Measurements from ENCODE around the gene EPAS1. TPM values are rescaled to one million over a fixed set of nuclear protein-coding genes. Genes with fewer than 3 reads are reported as not detected.

EPAS1 gene
- total and polyA plus RNA-seq, 2 of the 13 experiments (the other 11 are each of a cell fraction or from before 2014, with no cell fraction given), result 47.1 to 182 TPM

GRCh38 chr2:46298522-46299353, 1.5 kb downstream of the EPAS1 start (continued):
- TF ChIP-seq JARID2 (CRISPR knock-in tag; IDR thresholded peaks at IDR 0.05; ENCODE audit: insufficient replicate concordance) (no peak), GATAD1 (CRISPR knock-in tag; IDR thresholded peaks at IDR 0.05) (no peak), RXRA (CRISPR knock-in tag; IDR thresholded peaks at IDR 0.05) (no peak; the same call in none of the 2 replicates), SOX5 (CRISPR knock-in tag; IDR thresholded peaks at IDR 0.05; ENCODE audit: borderline replicate concordance) (no peak), ZNF264 (CRISPR knock-in tag; IDR thresholded peaks at IDR 0.05) (0 out of 2 replicates have a peak, but pooled peaks have one; percentile 19), NFYB (CRISPR knock-in tag; IDR thresholded peaks at IDR 0.05) (no peak; the same call in 1 of the 2 replicates), ZNF367 (CRISPR knock-in tag; IDR thresholded peaks at IDR 0.05; ENCODE audit: borderline replicate concordance) (0 out of 2 replicates have a peak, but pooled peaks have one; percentile 17), PLRG1 (conservative IDR thresholded peaks at IDR 0.05) (no peak), ZNF816 (CRISPR knock-in tag; IDR thresholded peaks at IDR 0.05; ENCODE audit: borderline replicate concordance) (peak; percentile 70; the same call in 1 of the 2 replicates), ZNF292 (CRISPR knock-in tag; IDR thresholded peaks at IDR 0.05; ENCODE audit: borderline replicate concordance, low read depth) (no peak; the same call in none of the 2 replicates), YY1 (IDR thresholded peaks at IDR 0.05; ENCODE audit: insufficient read depth, insufficient replicate concordance, low read depth, low read length) (peak; percentile 4), HNF4A (CRISPR knock-in tag; IDR thresholded peaks at IDR 0.05) (0 out of 2 replicates have a peak, but pooled peaks have one; percentile 14), REL (CRISPR knock-in tag; conservative IDR thresholded peaks at IDR 0.05) (no peak), ZC3H4 (CRISPR knock-in tag; IDR thresholded peaks at IDR 0.05; ENCODE audit: borderline replicate concordance) (no peak), POLR2G (IDR thresholded peaks at IDR 0.05; ENCODE audit: low read depth, low read length) (no peak; the same call in 1 of the 2 replicates), ZNF337 (CRISPR knock-in tag; IDR thresholded peaks at IDR 0.05; ENCODE audit: borderline replicate concordance, low read depth) (no peak), ZNF598 (CRISPR knock-in tag; IDR thresholded peaks at IDR 0.05; ENCODE audit: borderline replicate concordance) (no peak), PHF21A (CRISPR knock-in tag; IDR thresholded peaks at IDR 0.05) (no peak), ZNF251 (CRISPR knock-in tag; IDR thresholded peaks at IDR 0.05) (no peak), THAP7 (CRISPR knock-in tag; IDR thresholded peaks at IDR 0.05) (peak; percentile 76; the same call in 1 of the 2 replicates), HOXD1 (CRISPR knock-in tag; IDR thresholded peaks at IDR 0.05) (peak; percentile 72; the same call in 1 of the 2 replicates), ZNF205 (CRISPR knock-in tag; IDR thresholded peaks at IDR 0.05) (no peak), ZBTB7A (CRISPR knock-in tag; IDR thresholded peaks at IDR 0.05) (no peak), ZNF331 (CRISPR knock-in tag; IDR thresholded peaks at IDR 0.05) (peak; percentile 17; the same call in 1 of the 2 replicates)
- TF ChIP-seq, protein P1, sequence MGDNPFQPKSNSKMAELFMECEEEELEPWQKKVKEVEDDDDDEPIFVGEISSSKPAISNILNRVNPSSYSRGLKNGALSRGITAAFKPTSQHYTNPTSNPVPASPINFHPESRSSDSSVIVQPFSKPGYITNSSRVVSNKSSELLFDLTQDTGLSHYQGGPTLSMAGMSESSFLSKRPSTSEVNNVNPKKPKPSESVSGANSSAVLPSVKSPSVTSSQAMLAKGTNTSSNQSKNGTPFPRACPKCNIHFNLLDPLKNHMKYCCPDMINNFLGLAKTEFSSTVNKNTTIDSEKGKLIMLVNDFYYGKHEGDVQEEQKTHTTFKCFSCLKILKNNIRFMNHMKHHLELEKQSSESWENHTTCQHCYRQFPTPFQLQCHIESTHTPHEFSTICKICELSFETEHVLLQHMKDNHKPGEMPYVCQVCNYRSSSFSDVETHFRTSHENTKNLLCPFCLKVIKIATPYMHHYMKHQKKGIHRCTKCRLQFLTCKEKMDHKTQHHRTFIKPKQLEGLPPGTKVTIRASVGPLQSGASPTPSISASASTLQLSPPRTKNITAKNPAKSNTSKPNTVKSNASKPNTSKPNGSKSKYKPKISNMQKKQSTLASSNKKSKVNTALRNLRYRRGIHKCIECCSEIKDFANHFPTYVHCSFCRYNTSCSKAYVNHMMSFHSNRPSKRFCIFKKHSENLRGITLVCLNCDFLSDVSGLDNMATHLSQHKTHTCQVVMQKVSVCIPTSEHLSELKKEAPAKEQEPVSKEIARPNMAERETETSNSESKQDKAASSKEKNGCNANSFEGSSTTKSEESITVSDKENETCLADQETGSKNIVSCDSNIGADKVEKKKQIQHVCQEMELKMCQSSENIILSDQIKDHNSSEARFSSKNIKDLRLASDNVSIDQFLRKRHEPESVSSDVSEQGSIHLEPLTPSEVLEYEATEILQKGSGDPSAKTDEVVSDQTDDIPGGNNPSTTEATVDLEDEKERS (CRISPR knock-in tag; IDR thresholded peaks at IDR 0.05), result 0 out of 2 replicates have a peak, but pooled peaks have one; percentile 15
- TF ChIP-seq, protein P2, sequence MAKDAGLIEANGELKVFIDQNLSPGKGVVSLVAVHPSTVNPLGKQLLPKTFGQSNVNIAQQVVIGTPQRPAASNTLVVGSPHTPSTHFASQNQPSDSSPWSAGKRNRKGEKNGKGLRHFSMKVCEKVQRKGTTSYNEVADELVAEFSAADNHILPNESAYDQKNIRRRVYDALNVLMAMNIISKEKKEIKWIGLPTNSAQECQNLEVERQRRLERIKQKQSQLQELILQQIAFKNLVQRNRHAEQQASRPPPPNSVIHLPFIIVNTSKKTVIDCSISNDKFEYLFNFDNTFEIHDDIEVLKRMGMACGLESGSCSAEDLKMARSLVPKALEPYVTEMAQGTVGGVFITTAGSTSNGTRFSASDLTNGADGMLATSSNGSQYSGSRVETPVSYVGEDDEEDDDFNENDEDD (CRISPR knock-in tag; IDR thresholded peaks at IDR 0.05; ENCODE audit: borderline replicate concordance), result peak; percentile 82
